Panc1 (cell line): ENCODE measurements around the gene CA5A. TPM values are rescaled to one million over a fixed set of nuclear protein-coding genes. Genes with fewer than 3 reads are reported as not detected.

Source experiments
- ATAC-seq: fragments of 200-7000 bp; cut with Tn5 transposase; 2 replicates; pipeline ENCODE4 v1.9.1; 2020; ENCODE audit warnings: mild to moderate bottlenecking, moderate library complexity
- BruUV-seq: library from RNA; stranded (reverse); fragments of 400-500 nt; replicated peaks from 2 replicates; lab custom pipeline; 2021; lab: Mats Ljungman, UMichigan
- CTCF ChIA-PET: fragments of 300-600 bp; sonication (Branson Sonifier 250); formaldehyde crosslinking; loops from one replicate; lab custom pipeline; 2022; ENCODE audit warnings: antibody characterized with exemption; lab: Charles Lee
- POLR2A ChIA-PET: fragments of 300-600 bp; sonication (Branson Sonifier 250); formaldehyde crosslinking; loops from one replicate; lab custom pipeline; 2022; ENCODE audit warnings: antibody characterized with exemption; lab: Charles Lee
- DNase-seq: peaks from one replicate; pipeline ENCODE4 v3.0.0-alpha.2; 2010; ENCODE audit warnings: low read depth, low spot score
- H3K27ac ChIP-seq: 2 replicates; pipeline ENCODE4 v1.5.1; 2011; ENCODE audit warnings: mild to moderate bottlenecking, low read length, inconsistent platforms
- H3K27me3 ChIP-seq: fragments of 200-500 bp; sonication (Bioruptor generic); 2 replicates; pipeline ENCODE4 v1.6.0; 2014; ENCODE audit warnings: low read length, inconsistent platforms; ENCODE audit not compliant: control insufficient read depth, insufficient read depth
- H3K36me3 ChIP-seq: fragments of 200-500 bp; sonication (Bioruptor generic); 2 replicates; pipeline ENCODE4 v1.5.1; 2014; ENCODE audit warnings: inconsistent platforms, mild to moderate bottlenecking, low read length, moderate library complexity; ENCODE audit not compliant: control insufficient read depth, insufficient read depth
- H3K4me1 ChIP-seq: 2 replicates; pipeline ENCODE4 v1.5.1; 2011; ENCODE audit warnings: inconsistent platforms, mild to moderate bottlenecking, low read length, moderate library complexity; ENCODE audit not compliant: control insufficient read depth, insufficient read depth
- H3K4me3 ChIP-seq, 2 experiments: 2 replicates each; pipeline ENCODE4 v1.5.1; 2011 to 2012; ENCODE audit warnings: low read depth in 2 of 2, low read length in 2 of 2, mild to moderate bottlenecking in 2 of 2, inconsistent platforms in 1 of 2, moderate library complexity in 1 of 2
- H3K9me3 ChIP-seq: fragments of 200-500 bp; sonication (Bioruptor generic); 2 replicates; pipeline ENCODE4 v1.5.1; 2014; ENCODE audit warnings: low read depth, mild to moderate bottlenecking, inconsistent platforms, low read length, moderate library complexity; ENCODE audit not compliant: control insufficient read depth, insufficient read depth
- CTCF ChIP-seq: fragments of 450-650 bp; IDR thresholded peaks from 2 replicates; pipeline ENCODE4 v1.5.1; 2017; ENCODE audit warnings: mild to moderate bottlenecking
- POLR2AphosphoS5 ChIP-seq: IDR thresholded peaks from 2 replicates; pipeline ENCODE4 v1.6.1; 2012; ENCODE audit warnings: mild to moderate bottlenecking, low read depth, low read length, moderate library complexity
- SIN3A ChIP-seq: IDR thresholded peaks from 2 replicates; pipeline ENCODE4 v1.6.1; 2012; ENCODE audit warnings: low read depth, mild to moderate bottlenecking, low read length, moderate library complexity, borderline replicate concordance; ENCODE audit not compliant: insufficient read depth
- TCF7L2 ChIP-seq: IDR thresholded peaks from 2 replicates; pipeline ENCODE4 v1.6.1; 2011; ENCODE audit warnings: mild to moderate bottlenecking, low read depth, low read length, inconsistent platforms
- in situ Hi-C: cut with HindIII; loops from 2 replicates; pipeline ENCODE4 v1.10.0; 2016; ENCODE audit warnings: low sequenced_read_pairs, low pct_unique_long_range_greater_than_20kb
- intact Hi-C: fragments of 100-400 bp; cut with micrococcal nuclease; formaldehyde crosslinking; loops from one replicate; pipeline ENCODE4 v1.10.0; 2022; ENCODE audit not compliant: unreplicated experiment
- total RNA-seq: library from RNA; stranded (reverse); gene quantifications from one replicate; pipeline ENCODE4 v1.2.1, GENCODE V29; 2021; ENCODE audit not compliant: unreplicated experiment
- TF ChIP-seq, protein P1 (sequence below), 2 experiments: IDR thresholded peaks; 2 replicates each; pipeline ENCODE4 v1.6.1; 2011 to 2012; ENCODE audit warnings: low read depth in 2 of 2, control low read depth in 1 of 2, low read length in 1 of 2, mild to moderate bottlenecking in 1 of 2, moderate library complexity in 1 of 2; ENCODE audit not compliant: insufficient read depth in 1 of 2

The CA5A gene
- total RNA-seq, 1 experiment from 2014 or later = not detected

DNA sequence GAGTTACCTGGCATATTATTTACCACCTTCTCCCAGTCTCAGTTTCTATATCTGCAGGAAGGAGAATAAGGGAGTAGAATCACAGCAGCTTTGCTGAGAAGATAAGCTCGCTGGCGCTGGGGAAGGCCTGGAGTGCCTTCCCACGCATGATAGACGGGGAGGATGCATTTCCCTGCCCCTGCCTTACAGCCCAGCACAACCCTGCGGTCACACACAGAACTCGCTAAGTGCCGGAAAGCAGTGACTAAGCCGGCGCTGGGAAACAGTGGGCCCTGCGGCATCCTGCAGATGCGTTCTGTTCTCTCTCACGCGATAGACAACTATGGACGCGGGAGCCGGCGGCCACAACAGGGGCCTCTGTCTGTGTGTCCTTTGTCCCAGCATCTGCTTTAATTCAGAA, 4.8 kb downstream of the CA5A start:
- TF ChIP-seq CTCF = no peak
- TF ChIP-seq SIN3A = no peak
- TF ChIP-seq TCF7L2 = no peak
- TF ChIP-seq POLR2AphosphoS5 = no peak
- TF ChIP-seq, protein P1, sequence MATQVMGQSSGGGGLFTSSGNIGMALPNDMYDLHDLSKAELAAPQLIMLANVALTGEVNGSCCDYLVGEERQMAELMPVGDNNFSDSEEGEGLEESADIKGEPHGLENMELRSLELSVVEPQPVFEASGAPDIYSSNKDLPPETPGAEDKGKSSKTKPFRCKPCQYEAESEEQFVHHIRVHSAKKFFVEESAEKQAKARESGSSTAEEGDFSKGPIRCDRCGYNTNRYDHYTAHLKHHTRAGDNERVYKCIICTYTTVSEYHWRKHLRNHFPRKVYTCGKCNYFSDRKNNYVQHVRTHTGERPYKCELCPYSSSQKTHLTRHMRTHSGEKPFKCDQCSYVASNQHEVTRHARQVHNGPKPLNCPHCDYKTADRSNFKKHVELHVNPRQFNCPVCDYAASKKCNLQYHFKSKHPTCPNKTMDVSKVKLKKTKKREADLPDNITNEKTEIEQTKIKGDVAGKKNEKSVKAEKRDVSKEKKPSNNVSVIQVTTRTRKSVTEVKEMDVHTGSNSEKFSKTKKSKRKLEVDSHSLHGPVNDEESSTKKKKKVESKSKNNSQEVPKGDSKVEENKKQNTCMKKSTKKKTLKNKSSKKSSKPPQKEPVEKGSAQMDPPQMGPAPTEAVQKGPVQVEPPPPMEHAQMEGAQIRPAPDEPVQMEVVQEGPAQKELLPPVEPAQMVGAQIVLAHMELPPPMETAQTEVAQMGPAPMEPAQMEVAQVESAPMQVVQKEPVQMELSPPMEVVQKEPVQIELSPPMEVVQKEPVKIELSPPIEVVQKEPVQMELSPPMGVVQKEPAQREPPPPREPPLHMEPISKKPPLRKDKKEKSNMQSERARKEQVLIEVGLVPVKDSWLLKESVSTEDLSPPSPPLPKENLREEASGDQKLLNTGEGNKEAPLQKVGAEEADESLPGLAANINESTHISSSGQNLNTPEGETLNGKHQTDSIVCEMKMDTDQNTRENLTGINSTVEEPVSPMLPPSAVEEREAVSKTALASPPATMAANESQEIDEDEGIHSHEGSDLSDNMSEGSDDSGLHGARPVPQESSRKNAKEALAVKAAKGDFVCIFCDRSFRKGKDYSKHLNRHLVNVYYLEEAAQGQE (IDR thresholded peaks at IDR 0.05; ENCODE audit: insufficient read depth in 1 of 2, low read depth in 2 of 2, low read length in 1 of 2) = no peak
- in situ Hi-C loops = no loop called here
- ChIA-PET POLR2A (no interaction called here), CTCF (no interaction called here)
- ATAC-seq (no peak), DNase-seq (no peak)
- no peaks in the 10 kb centered on the region for H3K27me3 ChIP-seq
- no peaks in the 10 kb centered on the region for H3K9me3 ChIP-seq
- H3K27ac ChIP-seq = no peak overlapping the region
- no peaks in the 10 kb centered on the region for H3K36me3 ChIP-seq
- intact Hi-C loops = no loop called here
- no peak overlapping the region for H3K4me3 ChIP-seq
- H3K4me1 ChIP-seq = no peaks in the 10 kb centered on the region
- BruUV-seq = no TSS peak

- H3K27me3 ChIP-seq = no peaks in the 10 kb centered on the region
- H3K36me3 ChIP-seq = no peaks in the 10 kb centered on the region
- intact Hi-C loops = no loop called here
- POLR2A ChIA-PET = no interaction called here
- ATAC-seq (peak; percentile 74), DNase-seq (no peak)
- no peak overlapping the region for H3K27ac ChIP-seq
- no peaks in the 10 kb centered on the region for H3K4me1 ChIP-seq
- TF ChIP-seq TCF7L2 (no peak), POLR2AphosphoS5 (no peak), CTCF (no peak; the same call in 1 of the 2 replicates), SIN3A (no peak)
- TF ChIP-seq, protein P1 (IDR thresholded peaks at IDR 0.05; ENCODE audit: insufficient read depth in 1 of 2, low read depth in 2 of 2, low read length in 1 of 2) = no peak
- CTCF ChIA-PET = no interaction called here
- H3K9me3 ChIP-seq = no peaks in the 10 kb centered on the region
- no peak overlapping the region for H3K4me3 ChIP-seq
- no TSS peak for BruUV-seq
- in situ Hi-C loops = no loop called here
Measured at GRCh38 chr16:87930456-87930855, 5.9 kb downstream of the CA5A start.
